GM18498 (cell line): Measurements from ENCODE around the gene ADRA1B.
A peak's percentile ranks its signal among the peaks of the same experiment; 100 is the strongest.
"Not testable (repeated sequence)": the region's sequence is repeated elsewhere in the genome, so short reads cannot be mapped to it uniquely, and the experiment has no call there.

Source experiments
- ATAC-seq: cut with Tn5 transposase; IDR thresholded peaks from one replicate; pipeline ENCODE4 v1.9.1; 2021; ENCODE audit warnings: mild to moderate bottlenecking, moderate library complexity; ENCODE audit not compliant: unreplicated experiment

The ADRA1B gene

GRCh38 chr5:159965031-159965837 lies 49.0 kb downstream of the ADRA1B start:
- ATAC-seq: no peak

GRCh38 chr5:159965838-159966128 lies 49.5 kb downstream of the ADRA1B start:
- not testable (repeated sequence) for ATAC-seq

- ATAC-seq: no peak
Measured at GRCh38 chr5:159969966-159970365, 53.7 kb downstream of the ADRA1B start.

GRCh38 chr5:159971038-159971437 lies 54.8 kb downstream of the ADRA1B start:
- ATAC-seq: no peak

GRCh38 chr5:159971514-159971913 lies 55.2 kb downstream of the ADRA1B start:
- no peak for ATAC-seq

- ATAC-seq: no peak
Measured at GRCh38 chr5:159971931-159972461, 55.7 kb downstream of the ADRA1B start.

- no peak for ATAC-seq
Measured at GRCh38 chr5:159972538-159973362, 56.5 kb downstream of the ADRA1B start.

GRCh38 chr5:159975462-159976019 lies 59.3 kb downstream of the ADRA1B start:
- no peak for ATAC-seq

- ATAC-seq: no peak
Measured at GRCh38 chr5:159976921-159977320, 60.6 kb downstream of the ADRA1B start.

- no peak for ATAC-seq
Measured at GRCh38 chr5:159978358-159978757, 62.1 kb downstream of the ADRA1B start.

GRCh38 chr5:159982421-159983173 lies 66.3 kb downstream of the ADRA1B start:
- no peak for ATAC-seq

- peak; percentile 92 for ATAC-seq
Measured at GRCh38 chr5:159987031-159987674, 70.9 kb downstream of the ADRA1B start.

- no peak for ATAC-seq
Measured at GRCh38 chr5:159990506-159990905, 74.2 kb downstream of the ADRA1B start.

- no peak for ATAC-seq
Measured at GRCh38 chr5:159992566-159992965, 76.3 kb downstream of the ADRA1B start.

- ATAC-seq: no peak
Measured at GRCh38 chr5:159993194-159993593, 76.9 kb downstream of the ADRA1B start.

- no peak for ATAC-seq
Measured at GRCh38 chr5:159995907-159996306, 79.6 kb downstream of the ADRA1B start.

GRCh38 chr5:160001457-160001856 lies 85.2 kb downstream of the ADRA1B start:
- no peak for ATAC-seq

GRCh38 chr5:160007514-160007913 lies 91.2 kb downstream of the ADRA1B start:
- no peak for ATAC-seq

GRCh38 chr5:160008529-160008876 lies 92.2 kb downstream of the ADRA1B start:
- ATAC-seq: peak; percentile 18

GRCh38 chr5:160008877-160009590 lies 92.8 kb downstream of the ADRA1B start, which contains the start of gene TTC1:
TTC1 (plus strand) TSS chr5:160009139; CDS start chr5:160010529, 1,390 bp downstream.
- ATAC-seq: peak; percentile 99
